NCI-H1436 (cell line): Measurements from ENCODE around the gene DGKZ.
A peak's percentile ranks its signal among the peaks of the same experiment; 100 is the strongest.

ENCODE experiments used
- DNase-seq: peaks from one replicate; lab custom pipeline; 2025; lab: John Stamatoyannopoulos, UW

Gene DGKZ

DNA sequence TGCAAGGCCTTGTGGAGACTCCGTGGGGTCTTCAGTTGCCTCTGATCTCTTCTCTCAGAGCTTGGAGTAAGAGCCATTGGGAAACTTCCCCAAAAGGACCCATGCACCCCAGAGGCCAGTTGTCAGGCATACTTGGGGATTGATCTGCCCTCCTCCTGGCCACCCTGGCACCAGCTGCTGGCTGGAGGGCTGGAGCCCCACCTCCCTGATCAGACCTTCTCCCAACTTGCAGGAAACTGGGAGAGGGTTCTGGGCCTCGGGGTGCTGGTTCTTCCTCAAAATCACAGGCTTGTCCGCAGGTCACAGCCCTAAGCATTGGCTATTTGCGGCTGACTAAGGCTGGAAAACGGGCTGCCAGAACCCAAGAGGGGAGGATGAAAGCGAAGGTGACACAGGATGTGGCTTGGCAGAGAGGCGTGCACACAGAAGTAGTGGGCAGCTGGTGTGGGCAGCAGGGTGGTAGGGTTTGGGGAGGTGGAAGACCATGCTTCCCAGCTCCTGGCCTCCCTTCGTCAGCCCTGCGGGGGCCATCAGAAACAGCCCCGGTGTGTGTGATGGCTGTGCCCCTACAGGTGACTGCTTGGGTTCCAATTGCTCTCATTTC, 1.3 kb upstream of the DGKZ start:
- DNase-seq: no peak

DNA sequence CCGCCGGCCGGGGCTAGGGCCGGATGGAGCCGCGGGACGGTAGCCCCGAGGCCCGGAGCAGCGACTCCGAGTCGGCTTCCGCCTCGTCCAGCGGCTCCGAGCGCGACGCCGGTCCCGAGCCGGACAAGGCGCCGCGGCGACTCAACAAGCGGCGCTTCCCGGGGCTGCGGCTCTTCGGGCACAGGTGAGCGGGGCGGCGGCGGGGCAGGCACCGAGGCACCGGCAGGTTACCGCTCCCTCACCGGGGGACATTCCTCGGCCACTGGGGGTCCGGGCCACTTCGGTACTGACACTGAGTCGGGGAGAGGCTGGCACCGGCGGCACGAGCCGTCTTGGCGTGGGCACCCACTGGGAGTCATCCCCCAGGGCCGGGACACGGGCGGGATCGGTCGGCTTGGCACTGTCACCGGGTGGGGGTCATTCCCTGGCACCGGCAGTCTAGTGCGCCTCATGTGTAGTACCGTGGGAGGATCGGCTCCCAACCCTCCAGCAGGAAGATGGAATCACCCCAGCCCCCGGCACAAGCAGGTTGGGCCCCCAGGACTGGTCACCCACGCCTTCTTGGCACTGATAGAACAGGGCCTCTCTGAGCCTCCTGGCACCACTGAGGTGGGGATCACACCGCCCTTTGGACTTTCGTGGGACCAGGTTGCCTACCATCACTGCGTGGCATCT, 511 bp downstream of the DGKZ start:
- DNase-seq: no peak

DNA sequence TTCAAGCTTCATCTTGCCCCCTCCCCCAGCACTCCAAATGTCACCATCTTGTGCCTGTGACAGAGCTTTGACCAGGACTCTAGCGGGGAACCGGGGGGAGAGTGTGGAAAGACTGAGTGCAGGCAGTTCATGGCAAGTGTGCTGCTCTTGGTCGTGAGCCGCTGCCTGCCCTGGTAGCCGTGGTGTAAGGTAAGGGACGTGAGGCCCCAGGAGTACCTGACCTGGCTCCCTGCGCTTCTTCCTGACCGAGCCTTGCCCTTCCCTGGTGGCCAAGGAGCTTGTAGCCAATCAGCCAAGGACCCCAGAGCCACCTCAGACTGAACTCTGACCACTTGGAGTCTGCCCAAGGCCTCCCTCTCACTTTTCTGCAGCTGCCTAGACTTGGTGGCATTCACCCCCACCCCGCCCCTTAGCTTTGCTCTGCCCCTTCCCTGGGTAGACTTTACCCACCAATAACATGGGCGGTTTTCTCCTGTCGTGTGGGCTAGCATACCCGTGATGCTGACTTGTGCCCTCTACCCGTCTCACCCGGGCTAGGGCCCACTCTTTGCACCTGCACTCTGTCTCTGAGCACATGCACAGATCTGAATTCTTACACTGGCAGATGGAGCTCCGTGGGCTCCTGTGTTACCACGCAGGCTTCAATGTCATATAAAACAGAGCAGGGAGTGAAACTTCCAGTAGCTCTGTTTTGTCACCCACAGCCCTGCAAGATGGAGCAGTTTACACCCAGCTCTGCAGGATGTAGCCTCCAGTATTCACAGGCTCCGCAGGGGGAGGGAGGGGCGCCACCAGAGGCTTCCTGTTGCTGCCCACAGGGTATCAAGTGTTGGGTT, 1.5 kb downstream of the DGKZ start:
- no peak for DNase-seq

DNA sequence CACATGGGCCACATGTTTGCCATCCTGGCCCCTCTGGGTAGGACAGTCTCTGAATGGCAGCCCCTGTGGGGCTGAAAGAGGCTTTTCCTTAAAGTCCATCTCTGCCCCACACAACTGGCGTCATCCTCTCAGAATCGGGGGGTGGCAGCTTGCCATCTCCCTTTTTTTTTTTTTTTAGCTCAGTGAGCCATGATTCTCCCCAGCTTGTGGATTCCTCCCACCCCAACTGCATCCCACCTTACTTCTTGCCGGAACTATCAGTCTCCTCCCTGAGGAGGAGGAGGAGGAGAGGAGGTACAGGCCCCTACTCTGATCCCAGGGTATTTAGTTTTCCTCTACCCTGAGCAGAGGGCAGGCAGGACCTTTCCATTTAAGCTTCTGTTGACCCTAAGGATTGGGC, 3.4 kb downstream of the DGKZ start:
- no peak for DNase-seq

DNA sequence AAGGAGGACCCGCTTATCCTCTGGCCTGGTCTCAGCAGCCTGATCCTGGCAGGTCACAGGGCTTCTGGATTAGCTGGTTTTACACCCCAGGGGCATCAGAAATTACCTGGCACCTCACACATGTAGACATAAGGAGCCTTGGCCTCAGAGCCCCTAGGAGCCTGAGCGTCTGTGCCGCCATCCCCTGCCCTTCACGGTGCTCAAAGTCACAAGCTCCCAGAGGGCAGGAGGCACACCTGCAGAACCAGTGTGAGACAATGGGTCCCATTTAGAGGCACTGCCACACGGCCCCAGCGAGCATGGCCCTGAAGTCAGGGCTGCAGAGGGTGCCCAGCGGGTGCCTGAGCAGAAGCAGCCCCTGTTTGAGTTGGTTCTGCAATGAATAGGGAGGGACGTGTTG, 3.9 kb downstream of the DGKZ start:
- DNase-seq: no peak

DNA sequence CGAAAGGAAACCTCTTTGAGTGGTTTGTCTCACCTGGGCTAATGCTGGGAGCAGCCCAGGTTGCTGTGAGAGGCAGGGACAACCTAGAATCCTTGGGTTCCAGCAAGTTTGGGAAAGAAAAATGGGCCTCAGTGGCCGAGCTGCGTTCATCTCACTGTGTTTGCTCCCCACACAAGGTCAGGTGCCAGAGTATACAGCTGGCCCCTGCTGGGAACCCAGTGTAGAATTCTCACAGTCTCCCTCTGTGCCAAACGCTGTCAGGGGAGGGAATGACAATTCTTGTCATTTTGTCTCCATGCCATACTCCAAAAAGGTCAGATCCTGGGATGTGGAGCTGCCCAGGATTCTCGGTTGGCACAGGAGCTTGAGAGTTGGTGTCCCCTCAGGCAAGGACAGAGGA, 4.3 kb downstream of the DGKZ start:
- DNase-seq: no peak

DNA sequence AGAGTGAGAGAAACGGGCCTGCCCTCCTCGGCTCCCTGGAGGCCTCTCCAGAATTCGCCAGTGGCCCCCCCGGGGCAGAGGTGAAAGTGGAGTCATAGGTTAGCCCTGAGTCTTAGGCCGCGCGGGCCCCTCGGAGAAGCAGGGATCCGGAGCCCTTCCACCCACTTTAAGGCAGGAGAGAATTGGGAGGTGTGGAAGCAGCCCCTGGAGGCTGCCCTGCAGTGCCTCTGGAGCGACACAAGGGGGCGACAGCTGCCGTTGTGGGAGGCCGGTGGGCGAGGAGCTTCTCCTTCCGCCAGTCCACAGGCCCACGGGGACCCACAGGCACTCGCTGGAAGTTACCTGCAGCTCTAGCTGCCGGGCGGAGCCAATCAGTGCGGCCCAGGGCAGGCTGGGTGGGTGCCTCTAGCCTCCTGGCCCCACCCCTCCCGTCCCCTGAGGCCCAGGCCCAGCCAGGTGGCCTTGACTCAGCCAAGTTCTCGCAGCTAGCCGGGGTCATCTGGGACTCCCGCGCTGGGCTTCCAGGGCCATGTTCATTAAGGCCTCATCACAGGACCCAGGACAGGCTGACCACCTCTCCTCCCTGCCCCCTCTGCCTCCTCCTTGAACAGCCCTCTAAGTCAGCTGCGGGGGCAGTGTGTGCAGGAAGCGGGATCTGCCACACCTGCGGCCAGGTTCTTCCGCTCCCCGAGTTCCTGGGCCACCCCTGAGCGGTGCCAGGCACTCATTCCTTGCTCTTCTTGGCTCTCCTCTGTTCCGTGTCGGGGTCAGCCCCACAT, 5.0 kb downstream of the DGKZ start:
- DNase-seq: peak; percentile 80

DNA sequence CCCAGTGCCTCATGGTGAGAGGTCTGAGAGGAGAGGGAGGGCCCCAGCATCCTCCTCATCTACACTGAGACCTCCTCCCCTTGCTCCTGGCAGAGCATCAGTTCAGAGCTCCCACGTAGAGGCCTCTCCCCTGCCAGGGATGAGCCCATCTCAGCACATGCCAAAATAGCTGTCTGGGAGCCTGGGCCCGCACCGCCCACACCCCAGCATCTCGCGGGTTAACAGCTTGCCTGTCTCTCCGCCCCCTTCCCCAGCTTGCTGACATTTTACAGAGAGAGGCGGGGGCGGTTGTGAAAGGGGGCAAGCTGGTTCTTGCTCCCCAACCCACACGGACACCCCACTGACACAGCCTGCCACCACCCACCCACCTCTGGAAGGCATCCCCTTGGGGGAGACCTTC, 6.4 kb downstream of the DGKZ start:
- DNase-seq: no peak

DNA sequence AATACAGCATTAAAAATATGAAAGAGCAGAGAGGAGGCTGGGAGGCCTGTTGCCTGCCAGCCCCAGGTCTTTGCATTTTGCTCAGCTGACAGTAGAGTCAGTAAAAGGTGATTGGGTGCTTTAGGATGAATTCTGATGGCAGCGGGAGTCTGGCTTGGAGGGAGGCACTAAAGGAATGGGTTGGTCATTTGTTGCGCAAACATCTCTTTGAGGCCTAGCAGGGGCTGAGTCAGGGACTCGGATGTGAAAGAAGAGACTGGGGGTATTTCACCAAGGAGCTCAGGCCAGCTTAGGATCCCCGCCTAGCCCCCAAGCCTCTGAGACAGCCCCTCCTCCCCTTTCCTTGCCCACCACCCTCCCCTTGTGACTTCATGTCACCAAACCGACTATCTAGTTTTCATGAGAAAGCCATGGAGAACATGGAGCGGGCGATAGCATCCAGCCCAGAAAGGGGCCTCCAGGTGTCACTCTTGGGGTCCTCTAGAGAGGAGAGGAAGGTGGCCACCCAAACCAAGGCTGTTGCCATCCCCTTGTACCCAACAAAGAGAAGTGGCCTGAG, 9.7 kb downstream of the DGKZ start:
- no peak for DNase-seq

DNA sequence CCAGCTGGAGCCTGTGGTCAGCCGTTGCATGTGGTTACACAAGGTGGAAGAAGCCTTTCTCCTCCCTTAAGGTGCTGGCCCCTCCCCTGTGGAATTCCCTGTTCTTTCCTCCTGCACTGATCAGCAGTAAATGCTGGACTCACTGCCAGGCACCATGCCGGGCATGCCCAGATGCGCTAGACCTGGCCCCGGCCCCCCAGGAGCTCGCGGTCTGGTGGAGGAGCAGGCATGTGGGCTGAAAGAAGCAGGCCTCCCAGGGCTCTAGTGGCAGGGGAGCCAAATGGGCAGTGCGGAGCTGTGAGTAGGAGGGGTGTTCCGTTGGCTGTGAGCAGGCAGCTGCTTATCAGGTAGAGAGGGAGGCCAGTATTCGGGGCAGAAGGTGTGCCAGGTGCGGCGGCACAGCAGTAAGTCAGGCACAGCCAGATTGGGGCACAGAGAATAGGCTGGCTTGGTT, 10.2 kb downstream of the DGKZ start:
- no peak for DNase-seq

DNA sequence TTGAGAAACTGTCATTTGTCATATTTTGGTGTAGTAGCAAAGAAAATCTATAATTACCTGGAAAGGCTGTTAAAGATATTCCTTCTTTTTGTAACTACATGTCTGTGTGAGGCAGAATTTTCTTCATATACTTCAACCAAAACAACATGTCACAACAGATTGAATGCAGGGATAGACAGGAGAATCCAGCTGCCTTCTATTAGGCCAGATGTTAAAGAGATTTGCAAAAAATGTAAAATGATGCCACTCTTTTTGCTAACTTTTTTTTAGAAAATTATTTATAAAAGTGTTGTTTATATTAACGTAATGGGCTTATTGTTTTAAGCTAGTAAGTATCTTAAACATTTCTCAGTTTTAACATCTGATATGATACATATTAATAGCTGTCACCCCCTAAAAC, 12.7 kb downstream of the DGKZ start:
- no peak for DNase-seq

DNA sequence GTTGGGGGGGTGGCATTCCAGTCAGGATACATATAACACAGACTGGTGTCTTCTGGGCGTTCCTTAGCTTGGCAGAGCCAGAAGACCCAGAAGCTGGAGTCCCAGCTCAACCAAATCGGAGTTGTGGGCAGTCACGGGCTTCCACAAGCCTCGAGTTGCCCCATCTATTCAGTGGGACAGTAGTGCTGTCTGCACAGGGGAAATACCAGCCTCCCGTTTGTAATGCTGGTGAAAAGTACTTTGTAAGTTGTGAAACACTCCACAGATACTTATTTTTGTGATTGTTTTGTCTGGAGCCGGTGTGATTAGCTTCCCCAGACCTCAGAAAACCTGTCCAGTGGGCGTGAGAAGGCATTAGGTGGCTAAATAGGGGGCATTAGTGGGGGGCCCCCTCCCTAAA, 13.6 kb downstream of the DGKZ start:
- no peak for DNase-seq

DNA sequence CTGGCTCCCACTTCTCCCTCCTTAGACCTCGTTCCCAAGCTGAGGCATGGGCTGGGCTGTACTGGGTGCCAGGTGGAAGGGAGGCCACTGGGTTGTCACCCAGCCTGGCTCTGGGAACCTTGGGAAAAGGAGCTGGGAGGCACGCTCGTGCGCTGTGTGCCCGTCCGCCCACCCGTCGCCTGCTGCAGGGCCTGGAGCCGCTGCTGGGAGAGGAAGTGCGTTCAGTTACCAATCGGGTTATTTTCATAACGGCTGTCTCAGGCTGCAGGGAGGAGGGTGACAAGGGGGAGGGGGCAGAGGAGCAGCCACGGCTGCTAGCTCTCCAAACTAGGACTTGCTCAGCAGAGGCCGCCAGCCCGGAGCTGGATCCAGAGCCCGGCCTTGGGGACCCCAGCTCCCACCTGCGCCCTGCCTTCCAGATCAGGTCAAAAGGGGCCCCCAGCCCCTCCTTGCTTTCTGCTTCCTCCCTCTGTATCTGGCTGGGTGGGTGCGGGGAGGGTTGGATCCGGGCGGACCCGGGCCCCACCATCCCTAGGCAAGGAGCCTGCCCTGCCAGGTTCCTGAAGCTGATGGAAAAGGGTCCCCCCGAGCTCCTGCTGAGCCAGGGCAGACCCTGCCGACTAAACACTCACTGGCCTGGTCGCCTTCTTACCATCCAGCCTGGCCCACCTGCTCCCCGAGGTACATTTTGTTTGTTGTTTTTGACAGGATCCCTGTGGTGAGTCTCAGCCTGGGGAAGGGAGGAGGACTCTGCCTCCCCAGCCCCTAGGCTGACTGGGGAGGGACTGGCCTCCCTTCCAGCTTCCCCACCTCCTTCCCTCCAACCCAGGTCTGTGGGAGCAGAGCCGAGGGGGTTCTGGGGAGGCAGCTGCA, 14.3 kb downstream of the DGKZ start:
- DNase-seq: peak; percentile 48

DNA sequence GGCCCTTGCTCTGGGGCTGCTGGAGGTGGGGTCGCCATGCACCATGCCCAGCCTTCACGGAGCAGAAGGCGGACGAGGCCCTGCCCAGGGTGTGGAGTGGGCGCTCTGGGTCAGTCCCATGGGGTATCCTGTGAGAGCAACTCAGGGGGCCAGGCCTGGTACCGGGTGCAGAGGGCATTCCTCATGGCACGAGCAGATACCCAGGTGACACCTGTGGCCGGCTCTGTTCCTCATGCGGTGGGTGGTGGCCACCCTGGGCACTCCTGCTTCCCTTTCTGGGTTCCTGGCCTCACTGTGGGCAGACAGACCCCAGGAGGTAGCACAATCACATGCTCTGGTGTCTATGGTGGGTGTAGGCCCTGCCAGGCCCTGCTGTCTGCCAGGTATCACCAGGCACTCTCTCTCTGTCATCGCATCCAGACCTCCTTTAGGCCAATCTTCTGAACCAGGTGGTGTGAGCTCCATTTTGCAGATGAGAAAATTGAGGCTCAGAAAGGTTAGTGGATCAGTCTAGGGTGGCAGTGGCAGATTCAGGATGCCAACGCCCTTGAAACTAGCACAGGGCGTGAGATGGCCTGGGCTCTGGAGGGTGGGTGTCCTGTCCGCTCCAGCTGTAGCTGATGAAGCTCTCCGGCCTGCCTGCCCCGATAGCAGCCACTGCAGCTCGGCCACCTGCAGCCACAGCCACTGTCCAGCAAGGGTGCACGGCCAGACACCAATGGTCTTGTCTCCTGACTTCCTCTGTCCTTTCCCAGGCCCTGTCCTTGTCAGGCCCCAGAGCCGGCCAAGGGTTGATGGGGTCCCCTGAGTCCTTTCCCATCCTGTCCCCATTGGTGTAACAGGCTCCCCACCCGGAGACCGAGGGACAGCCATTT, 15.1 kb downstream of the DGKZ start:
- no peak for DNase-seq

DNA sequence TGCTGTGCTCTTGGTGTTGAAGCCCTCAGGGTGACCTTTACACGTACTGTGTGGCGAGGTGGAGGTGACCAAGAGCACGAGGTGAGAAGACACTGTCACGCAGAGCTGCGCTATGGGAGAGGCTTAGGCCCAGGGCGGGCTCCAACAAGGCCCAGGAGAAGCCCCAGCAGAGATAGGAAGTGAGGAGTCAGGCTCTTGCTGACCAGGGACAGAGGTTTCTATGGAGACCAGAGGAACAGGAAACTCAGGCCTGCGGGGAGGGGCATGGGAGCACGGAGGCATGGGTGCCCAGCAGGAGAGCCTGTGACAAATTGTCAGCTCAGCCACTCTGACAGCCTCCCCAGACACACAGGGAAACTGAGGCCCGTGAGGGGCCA, 15.8 kb downstream of the DGKZ start:
- no peak for DNase-seq

DNA sequence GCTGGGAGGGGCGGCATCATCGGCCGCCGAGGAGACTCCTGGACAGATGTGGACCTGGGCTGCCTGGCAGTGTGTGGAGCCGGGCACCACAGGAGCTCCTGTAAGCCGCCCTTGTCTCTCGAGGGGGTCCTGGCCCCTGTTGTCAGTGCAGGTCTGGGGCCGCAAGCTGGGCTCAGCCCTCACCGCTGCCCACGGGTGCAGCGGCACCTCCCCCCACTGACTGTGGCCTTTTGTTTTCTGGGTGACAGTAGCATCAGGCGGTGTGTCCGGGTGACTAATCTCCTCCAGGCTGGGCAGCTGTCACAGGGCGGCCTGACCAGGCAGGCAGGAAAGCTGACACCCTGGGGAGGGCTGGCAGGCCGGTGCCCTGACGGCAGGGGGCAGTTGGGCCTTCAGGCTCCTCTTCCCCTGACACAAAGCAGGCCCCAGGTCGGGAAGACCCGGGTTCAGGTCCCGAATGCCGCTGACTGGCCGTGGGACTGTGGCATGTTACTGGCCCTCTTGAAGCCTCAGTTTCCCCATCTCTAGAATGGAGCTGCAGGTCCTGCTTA, 16.3 kb downstream of the DGKZ start:
- no peak for DNase-seq

DNA sequence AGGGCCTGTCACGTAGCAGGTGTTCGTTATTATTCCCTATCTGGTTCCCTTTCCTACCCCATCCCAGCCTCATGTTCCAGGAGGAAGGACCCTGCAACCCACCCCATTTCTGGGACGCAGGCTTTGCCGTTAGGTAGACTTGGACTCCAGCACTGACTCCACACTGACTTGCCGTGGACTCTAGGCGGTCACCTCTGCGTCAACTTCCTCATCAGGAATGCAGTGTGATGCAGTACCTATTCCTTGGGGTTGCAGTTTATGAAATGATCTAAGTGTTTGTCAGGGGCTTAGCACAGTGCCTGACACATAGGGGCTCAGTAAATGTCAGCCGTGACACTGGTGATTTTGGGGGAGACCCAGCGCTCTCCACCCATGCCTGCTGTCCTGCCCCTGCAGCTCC, 16.8 kb downstream of the DGKZ start:
- DNase-seq: no peak

DNA sequence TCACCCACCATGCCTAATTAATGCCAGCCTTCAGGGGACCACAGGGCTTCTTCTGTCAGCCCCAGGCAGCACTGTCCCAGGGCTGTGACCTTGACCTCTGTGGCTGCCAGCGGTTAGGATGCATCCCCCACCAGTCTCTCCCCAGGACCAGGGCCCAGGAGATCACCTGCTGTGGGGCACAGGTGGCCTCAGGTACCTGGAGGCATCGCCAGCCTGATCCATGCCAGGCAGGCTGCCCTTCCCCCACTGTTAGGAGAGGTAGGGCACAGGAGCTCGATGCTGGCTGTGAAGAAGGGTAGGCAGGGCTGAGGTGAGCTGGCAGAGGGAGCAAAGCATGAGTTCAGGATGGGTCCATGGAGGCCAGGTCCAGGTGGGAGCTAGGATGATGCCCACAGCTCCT, 17.5 kb downstream of the DGKZ start:
- no peak for DNase-seq

DNA sequence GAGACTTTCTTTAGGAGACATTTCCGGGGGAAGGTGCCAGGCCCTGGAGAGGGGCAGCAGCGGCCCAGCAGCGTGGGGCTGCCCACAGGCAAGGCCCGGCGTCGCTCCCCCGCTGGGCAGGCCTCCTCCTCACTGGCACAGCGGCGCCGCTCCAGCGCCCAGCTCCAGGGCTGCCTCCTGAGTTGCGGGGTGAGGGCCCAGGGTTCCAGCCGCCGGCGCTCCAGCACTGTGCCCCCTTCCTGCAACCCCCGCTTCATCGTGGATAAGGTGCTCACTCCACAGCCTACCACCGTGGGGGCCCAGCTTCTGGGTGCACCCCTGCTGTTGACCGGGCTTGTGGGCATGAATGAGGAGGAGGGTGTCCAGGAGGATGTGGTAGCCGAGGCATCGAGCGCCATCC, 19.0 kb downstream of the DGKZ start:
- DNase-seq: no peak

DNA sequence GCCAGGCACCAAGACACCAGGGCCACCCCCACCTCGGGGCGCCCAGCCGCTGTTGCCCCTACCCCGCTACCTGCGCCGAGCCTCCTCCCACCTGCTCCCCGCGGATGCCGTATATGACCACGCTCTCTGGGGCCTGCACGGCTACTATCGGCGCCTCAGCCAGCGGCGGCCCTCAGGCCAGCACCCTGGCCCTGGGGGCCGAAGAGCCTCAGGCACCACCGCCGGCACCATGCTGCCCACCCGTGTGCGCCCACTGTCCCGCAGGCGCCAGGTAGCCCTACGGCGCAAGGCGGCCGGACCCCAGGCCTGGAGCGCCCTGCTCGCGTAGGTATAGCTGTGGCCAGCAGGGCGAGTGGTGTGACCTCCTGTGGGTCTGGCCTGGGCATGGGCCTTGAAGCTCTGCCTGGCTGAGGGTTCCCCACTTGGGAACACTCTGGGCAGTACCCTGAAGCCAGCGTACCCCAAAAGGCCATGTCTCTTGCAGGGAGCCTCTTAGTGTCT, 19.4 kb downstream of the DGKZ start:
- DNase-seq: no peak
